Transverse colon (tissue), 4 donors: ENCODE data around the gene JUP. TPM values are rescaled to one million over a fixed set of nuclear protein-coding genes. Genes with fewer than 3 reads are reported as not detected.

Experiments
- DNase-seq: peaks from one replicate; pipeline ENCODE4 v3.0.0-alpha.2; 2019
- H3K27ac ChIP-seq, 4 donors: fragments of 200-600 bp; sonication (generic); 2 replicates each; pipeline ENCODE4 v1.5.1; 2016 to 2018; ENCODE audit warnings: inconsistent platforms in 4 of 4
- H3K27me3 ChIP-seq: fragments of 200-600 bp; sonication (generic); 2 replicates; pipeline ENCODE4 v1.5.1; 2017; ENCODE audit warnings: inconsistent platforms
- H3K36me3 ChIP-seq, 4 donors: fragments of 200-600 bp; sonication (generic); 2 replicates each; pipeline ENCODE4 v1.5.1; 2017 to 2019; ENCODE audit warnings: inconsistent platforms in 4 of 4
- H3K4me1 ChIP-seq, 4 donors: fragments of 200-600 bp; sonication (generic); 2 replicates each; pipeline ENCODE4 v1.5.1; 2017 to 2020; ENCODE audit warnings: inconsistent platforms in 4 of 4
- H3K4me3 ChIP-seq, 4 donors: fragments of 200-600 bp; sonication (generic); 1 replicate in 1 of 4; 2 replicates in 3 of 4; pipeline versions ENCODE4 v1.5.1 to v1.6.1; 2017 to 2019; ENCODE audit warnings: inconsistent platforms in 4 of 4
- H3K9me3 ChIP-seq, 2 donors: fragments of 200-600 bp; sonication (generic); 2 replicates each; pipeline ENCODE4 v1.5.1; 2017 to 2019; ENCODE audit warnings: inconsistent platforms in 2 of 2
- EP300 ChIP-seq: sonication (generic); formaldehyde crosslinking; IDR thresholded peaks from one replicate; pipeline ENCODE4 v1.6.1; 2017; ENCODE audit warnings: antibody characterized with exemption, low read depth
- POLR2A ChIP-seq: fragments of 450-650 bp; IDR thresholded peaks from one replicate; pipeline ENCODE4 v1.6.1; 2016; ENCODE audit warnings: antibody characterized with exemption, mild to moderate bottlenecking, moderate library complexity
- POLR2AphosphoS5 ChIP-seq, 3 donors: sonication (generic); formaldehyde crosslinking; IDR thresholded peaks; one replicate each; pipeline ENCODE4 v1.6.1; 2016; ENCODE audit warnings: antibody characterized with exemption in 3 of 3
- WGBS, 2 donors: methylation state at CpG; one replicate each; pipeline ENCODE4 v1.1.5; 2018; ENCODE audit warnings: low coverage in 1 of 2; 5-methylcytosine and 5-hydroxymethylcytosine counted together
- in situ Hi-C, 4 donors: fragments of 200-750 bp; cut with MboI; loops; one replicate each; pipeline versions ENCODE4 v1.15.0 to v1.15.1; 2017; ENCODE audit warnings: low sequenced_read_pairs in 3 of 4, low pct_ligation_motif_present in 1 of 4, low pct_unique_long_range_greater_than_20kb in 1 of 4
- intact Hi-C: fragments of 100-400 bp; cut with DNase I; formaldehyde crosslinking; loops from one replicate; pipeline ENCODE4 v1.15.1; 2023; ENCODE audit warnings: low total_unique reads
- total RNA-seq, 4 donors: library from RNA; depleted of rRNA; stranded (reverse); fragments of >200 nt; gene quantifications; one replicate each; pipeline ENCODE4 v1.1.0, GENCODE V29; 2016
- TF ChIP-seq, protein P1 (sequence below), 5 experiments: fragments of 200-600 bp in 3 of 5; fragments of 450-650 bp in 2 of 5; sonication (generic) in 3 of 5; IDR thresholded peaks; 1 replicate in 2 of 5; 2 replicates in 3 of 5; pipeline ENCODE4 v1.5.1; 2016 to 2017; ENCODE audit warnings: antibody characterized with exemption in 5 of 5, inconsistent platforms in 3 of 5, mild to moderate bottlenecking in 2 of 5, moderate library complexity in 1 of 5

The JUP gene
- total RNA-seq, 4 donors from 2014 or later = 396 to 595 (median 513) TPM

DNA sequence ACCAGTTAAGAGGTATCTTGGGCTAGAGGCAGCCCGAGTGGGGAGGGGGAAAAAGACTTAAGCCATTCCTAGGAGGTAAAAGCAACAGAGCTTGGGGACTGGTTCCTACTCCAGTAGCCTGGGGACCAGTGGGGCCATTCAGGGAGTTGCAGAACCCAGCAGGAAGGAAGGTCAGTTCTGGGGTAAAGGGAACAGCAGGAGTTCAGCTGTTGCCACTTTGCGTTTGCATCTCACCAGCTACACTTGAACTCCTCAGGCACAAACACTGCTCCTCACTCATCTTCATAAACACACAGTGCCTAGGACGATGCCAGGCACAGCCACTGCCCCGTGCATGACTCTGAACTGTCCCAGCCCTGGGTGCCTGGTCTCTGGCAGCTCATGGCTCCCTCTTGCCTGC lies 56.0 kb downstream of the JUP start:
- in situ Hi-C loops = loop anchor here in 3 of 4 donors (10.0 to 25.0 kb wide), 3 partner anchors 74 to 357 kb away; partner anchors contain the start of gene ZNF385C (in 1 of the 3)
- H3K4me1 ChIP-seq = peaks cover 10 to 22% (median 16%) of the 10 kb centered on the region in 4 donors
- no peak overlapping the region for H3K27ac ChIP-seq
- no peaks in the 10 kb centered on the region for H3K9me3 ChIP-seq
- H3K4me3 ChIP-seq = no peak overlapping the region
- no peak for DNase-seq
- intact Hi-C loops = loop anchor here (10.0 kb wide), 1 partner anchor 154 kb away; no protein-coding TSS in a partner anchor
- TF ChIP-seq, protein P1, sequence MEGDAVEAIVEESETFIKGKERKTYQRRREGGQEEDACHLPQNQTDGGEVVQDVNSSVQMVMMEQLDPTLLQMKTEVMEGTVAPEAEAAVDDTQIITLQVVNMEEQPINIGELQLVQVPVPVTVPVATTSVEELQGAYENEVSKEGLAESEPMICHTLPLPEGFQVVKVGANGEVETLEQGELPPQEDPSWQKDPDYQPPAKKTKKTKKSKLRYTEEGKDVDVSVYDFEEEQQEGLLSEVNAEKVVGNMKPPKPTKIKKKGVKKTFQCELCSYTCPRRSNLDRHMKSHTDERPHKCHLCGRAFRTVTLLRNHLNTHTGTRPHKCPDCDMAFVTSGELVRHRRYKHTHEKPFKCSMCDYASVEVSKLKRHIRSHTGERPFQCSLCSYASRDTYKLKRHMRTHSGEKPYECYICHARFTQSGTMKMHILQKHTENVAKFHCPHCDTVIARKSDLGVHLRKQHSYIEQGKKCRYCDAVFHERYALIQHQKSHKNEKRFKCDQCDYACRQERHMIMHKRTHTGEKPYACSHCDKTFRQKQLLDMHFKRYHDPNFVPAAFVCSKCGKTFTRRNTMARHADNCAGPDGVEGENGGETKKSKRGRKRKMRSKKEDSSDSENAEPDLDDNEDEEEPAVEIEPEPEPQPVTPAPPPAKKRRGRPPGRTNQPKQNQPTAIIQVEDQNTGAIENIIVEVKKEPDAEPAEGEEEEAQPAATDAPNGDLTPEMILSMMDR (IDR thresholded peaks at IDR 0.05) = no peak
- TF ChIP-seq EP300 = no peak
- no peak for TF ChIP-seq POLR2AphosphoS5 (IDR thresholded peaks at IDR 0.05)
- TF ChIP-seq POLR2A = no peak
- H3K27me3 ChIP-seq = peaks cover 54% of the 10 kb centered on the region
- 33 to 39% methylated on average over 1 to 4 of the region's 4 CpGs for WGBS, 2 donors
- H3K36me3 ChIP-seq = no peaks in the 10 kb centered on the region

DNA sequence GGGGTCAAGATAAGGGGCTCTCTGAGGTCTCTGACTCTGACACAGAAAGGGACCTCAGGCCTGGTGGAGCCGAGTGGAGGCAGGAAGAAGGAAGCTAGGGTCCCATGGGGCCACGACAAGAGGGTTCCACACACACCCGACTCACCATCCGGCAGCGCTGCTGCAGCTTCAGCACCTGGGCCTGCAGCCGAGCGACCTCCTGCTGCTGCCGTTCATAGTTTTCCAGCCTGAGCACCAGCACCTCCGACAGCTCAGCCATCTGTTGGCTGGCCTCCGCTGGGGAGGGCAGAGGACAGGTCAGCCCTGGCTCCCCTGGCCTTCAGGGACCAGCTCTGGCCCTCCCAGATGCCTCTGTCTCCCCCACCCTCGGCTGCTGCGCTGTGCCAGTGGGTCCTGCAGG lies 58.5 kb downstream of the JUP start:
- 90% methylated on average over 12 of the region's 12 CpGs; no CpG with 5 or more reads in 1 of the 2 donors for WGBS, 2 donors

DNA sequence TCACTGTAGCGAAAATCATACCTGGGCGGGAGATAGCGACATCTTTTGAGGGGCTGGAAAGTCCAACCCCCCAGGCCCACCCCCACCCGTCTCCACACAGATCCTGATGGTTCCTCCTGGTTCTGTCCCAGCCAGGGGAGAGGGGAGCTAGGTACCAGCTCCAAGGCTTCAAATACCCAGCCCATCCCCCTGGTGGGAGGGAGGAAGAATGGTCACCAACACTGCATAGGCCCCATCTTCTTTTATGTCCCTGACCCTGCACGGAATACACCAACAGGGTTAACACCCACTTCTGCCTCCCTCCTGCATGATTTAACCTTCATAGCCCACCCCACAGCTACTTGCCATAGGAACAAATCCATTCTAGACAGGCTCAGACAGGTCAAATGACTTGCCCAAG lies 61.4 kb downstream of the JUP start:
- 71 to 89% methylated on average over 1 to 5 of the region's 5 CpGs for WGBS, 2 donors
- H3K27me3 ChIP-seq = peaks cover 2% of the 10 kb centered on the region
- TF ChIP-seq POLR2AphosphoS5 (IDR thresholded peaks at IDR 0.05) (no peak), POLR2A (no peak)
- no peak for DNase-seq
- intact Hi-C loops = no loop called here
- no peaks in the 10 kb centered on the region for H3K4me1 ChIP-seq
- H3K9me3 ChIP-seq = no peaks in the 10 kb centered on the region
- no peaks in the 10 kb centered on the region for H3K36me3 ChIP-seq
- in situ Hi-C loops = loop anchor here in 1 of 4 donors (25.0 kb wide), 1 partner anchor 362 kb away; the partner anchor contains the start of gene ZNF385C
- no peak overlapping the region for H3K27ac ChIP-seq
- H3K4me3 ChIP-seq = no peak overlapping the region

More for the DNA sequence above, 58.5 kb downstream of the JUP start:
- Histone ChIP-seq H3K9me3 (no peaks in the 10 kb centered on the region), H3K4me3 (no peak overlapping the region), H3K27ac (no peak overlapping the region), H3K27me3 (peaks cover 30% of the 10 kb centered on the region), H3K36me3 (no peaks in the 10 kb centered on the region), H3K4me1 (no peaks in the 10 kb centered on the region)
- in situ Hi-C loops = loop anchor here in 1 of 4 donors (25.0 kb wide), 1 partner anchor 359 kb away; the partner anchor contains the start of gene ZNF385C
- DNase-seq = no peak
- intact Hi-C loops = no loop called here
- TF ChIP-seq POLR2A = no peak
- TF ChIP-seq, protein P1 (IDR thresholded peaks at IDR 0.05) = no peak
- no peak for TF ChIP-seq EP300
- TF ChIP-seq POLR2AphosphoS5 (IDR thresholded peaks at IDR 0.05) = no peak

DNA sequence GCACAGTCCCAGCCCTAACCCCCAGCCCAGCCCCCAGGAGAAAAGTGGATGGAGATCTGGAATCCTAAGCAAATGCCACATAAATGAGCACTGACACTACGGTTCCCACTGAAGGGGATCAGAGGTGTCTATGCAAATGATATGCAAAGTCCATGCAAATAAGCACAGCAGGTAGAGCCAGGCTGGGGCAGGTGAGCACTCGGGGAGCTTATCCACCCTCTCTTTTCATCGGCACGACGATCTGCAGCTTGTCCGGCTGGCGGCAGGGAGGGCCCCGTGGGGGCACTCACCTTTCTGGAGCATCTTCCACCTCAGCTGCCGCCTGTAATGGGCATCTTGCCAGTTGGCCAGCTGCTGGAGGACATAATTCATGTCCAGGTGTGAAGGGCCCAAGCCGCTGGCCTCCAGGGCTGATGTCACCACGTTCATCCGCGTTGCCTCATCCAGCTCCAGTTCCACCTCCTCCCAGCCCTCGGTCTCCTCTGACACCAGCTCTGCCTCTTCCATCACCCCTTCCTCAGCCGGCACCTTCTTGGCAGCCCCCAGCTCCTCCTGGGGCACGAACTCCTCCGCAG lies 61.9 kb downstream of the JUP start:
- Histone ChIP-seq H3K4me3 (no peak overlapping the region), H3K27ac (no peak overlapping the region), H3K27me3 (no peaks in the 10 kb centered on the region), H3K36me3 (no peaks in the 10 kb centered on the region), H3K9me3 (no peaks in the 10 kb centered on the region), H3K4me1 (no peaks in the 10 kb centered on the region)
- no peak for DNase-seq
- no peak for TF ChIP-seq EP300
- no peak for TF ChIP-seq POLR2AphosphoS5 (IDR thresholded peaks at IDR 0.05)
- TF ChIP-seq POLR2A = no peak
- TF ChIP-seq, protein P1 (IDR thresholded peaks at IDR 0.05) = no peak
- intact Hi-C loops (no loop called here), in situ Hi-C loops (loop anchor here in 1 of 4 donors (25.0 kb wide), 1 partner anchor 363 kb away; the partner anchor contains the start of gene ZNF385C)
- 72 to 81% methylated on average over 5 to 16 of the region's 17 CpGs for WGBS, 2 donors
